Left ventricle myocardium inferior (tissue), 1 donor: ENCODE results near the gene FOXO4. TPM values are rescaled to one million over a fixed set of nuclear protein-coding genes. Genes with fewer than 3 reads are reported as not detected.
A peak's percentile ranks its signal among the peaks of the same experiment; 100 is the strongest.

Source experiments
- DNase-seq: peaks from one replicate; pipeline ENCODE4 v3.0.0-alpha.2; 2020
- H3K27ac ChIP-seq: fragments of 200-600 bp; replicated peaks from 2 replicates; pipeline ENCODE4 v1.8.0; 2021
- H3K27me3 ChIP-seq: fragments of 200-600 bp; 2 replicates; pipeline ENCODE4 v1.8.0; 2021; ENCODE audit warnings: low read depth
- H3K36me3 ChIP-seq: fragments of 200-600 bp; 2 replicates; pipeline ENCODE4 v1.8.0; 2021
- H3K4me1 ChIP-seq: fragments of 200-600 bp; 2 replicates; pipeline ENCODE4 v1.8.0; 2021
- H3K4me3 ChIP-seq: fragments of 200-600 bp; 2 replicates; pipeline ENCODE4 v1.8.0; 2021; ENCODE audit warnings: mild to moderate bottlenecking, moderate library complexity
- H3K9me3 ChIP-seq: fragments of 200-600 bp; replicated peaks from 2 replicates; pipeline ENCODE4 v1.8.0; 2021
- intact Hi-C: fragments of 100-400 bp; cut with micrococcal nuclease; formaldehyde crosslinking; loops from one replicate; pipeline ENCODE4 v1.11.0; 2022
- total RNA-seq: library from RNA; stranded (reverse); fragmentation: NEBNext Ultra II Directional; extraction: Animal tissue kit (Norgen Biotek cat#: 25700); gene quantifications from one replicate; pipeline ENCODE4 v1.2.1, GENCODE V29; 2021
- TF ChIP-seq, protein P1 (sequence below): fragments of 200-600 bp; IDR thresholded peaks from 2 replicates; pipeline ENCODE4 v1.8.0; 2021; ENCODE audit warnings: antibody characterized with exemption, mild to moderate bottlenecking, borderline replicate concordance
- donor health status: DM: no; HTN: yes; CAD: no; lungs with severe emphysema.

The FOXO4 gene
- total RNA-seq, 1 donor from 2014 or later, result 39.5 TPM

DNA sequence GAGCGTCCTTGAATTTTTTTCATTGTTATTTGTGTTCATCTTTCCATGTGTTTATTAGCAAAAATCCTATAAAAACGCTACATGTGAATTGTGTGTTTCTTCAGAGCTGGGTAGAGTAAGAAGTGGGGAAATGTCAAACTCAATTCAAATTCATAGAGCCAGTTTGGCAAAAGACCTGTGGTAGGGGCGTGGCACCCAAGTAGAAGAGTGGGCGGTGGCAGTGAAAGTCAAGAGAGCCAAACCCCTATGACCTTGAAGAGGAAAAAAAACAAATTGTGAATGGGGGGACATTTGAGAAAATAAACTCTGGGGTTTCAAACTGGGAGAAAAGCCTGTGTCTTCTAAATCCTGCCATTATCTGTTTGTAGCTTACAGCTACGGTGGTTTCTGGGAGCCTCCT, 4.4 kb upstream of the FOXO4 start:
- no peak overlapping the region for H3K4me3 ChIP-seq
- H3K27me3 ChIP-seq, result no peaks in the 10 kb centered on the region
- TF ChIP-seq, protein P1, sequence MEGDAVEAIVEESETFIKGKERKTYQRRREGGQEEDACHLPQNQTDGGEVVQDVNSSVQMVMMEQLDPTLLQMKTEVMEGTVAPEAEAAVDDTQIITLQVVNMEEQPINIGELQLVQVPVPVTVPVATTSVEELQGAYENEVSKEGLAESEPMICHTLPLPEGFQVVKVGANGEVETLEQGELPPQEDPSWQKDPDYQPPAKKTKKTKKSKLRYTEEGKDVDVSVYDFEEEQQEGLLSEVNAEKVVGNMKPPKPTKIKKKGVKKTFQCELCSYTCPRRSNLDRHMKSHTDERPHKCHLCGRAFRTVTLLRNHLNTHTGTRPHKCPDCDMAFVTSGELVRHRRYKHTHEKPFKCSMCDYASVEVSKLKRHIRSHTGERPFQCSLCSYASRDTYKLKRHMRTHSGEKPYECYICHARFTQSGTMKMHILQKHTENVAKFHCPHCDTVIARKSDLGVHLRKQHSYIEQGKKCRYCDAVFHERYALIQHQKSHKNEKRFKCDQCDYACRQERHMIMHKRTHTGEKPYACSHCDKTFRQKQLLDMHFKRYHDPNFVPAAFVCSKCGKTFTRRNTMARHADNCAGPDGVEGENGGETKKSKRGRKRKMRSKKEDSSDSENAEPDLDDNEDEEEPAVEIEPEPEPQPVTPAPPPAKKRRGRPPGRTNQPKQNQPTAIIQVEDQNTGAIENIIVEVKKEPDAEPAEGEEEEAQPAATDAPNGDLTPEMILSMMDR, result no peak
- no peak overlapping the region for H3K27ac ChIP-seq
- H3K4me1 ChIP-seq, result no peaks in the 10 kb centered on the region
- H3K36me3 ChIP-seq, result no peaks in the 10 kb centered on the region
- no peaks in the 10 kb centered on the region for H3K9me3 ChIP-seq
- intact Hi-C loops, result no loop called here
- DNase-seq, result no peak

GRCh38 chrX:71095033-71095432, 618 bp upstream of the FOXO4 start:
- intact Hi-C loops, result no loop called here
- H3K9me3 ChIP-seq, result no peaks in the 10 kb centered on the region

GRCh38 chrX:71095981-71096759, 519 bp downstream of the FOXO4 start:
- Histone ChIP-seq H3K4me3 (peak overlapping the region; percentile 71), H3K27ac (peak overlapping the region; percentile 71), H3K9me3 (no peaks in the 10 kb centered on the region), H3K36me3 (no peaks in the 10 kb centered on the region), H3K4me1 (peaks cover 13% of the 10 kb centered on the region), H3K27me3 (no peaks in the 10 kb centered on the region)
- no peak for DNase-seq
- TF ChIP-seq, protein P1, result no peak
- intact Hi-C loops, result no loop called here

More at GRCh38 chrX:71095033-71095432, 618 bp upstream of the FOXO4 start:
- Histone ChIP-seq H3K27ac (no peak overlapping the region), H3K36me3 (no peaks in the 10 kb centered on the region), H3K4me3 (peak overlapping the region; percentile 71), H3K27me3 (no peaks in the 10 kb centered on the region), H3K4me1 (peaks cover 13% of the 10 kb centered on the region)
- TF ChIP-seq, protein P1, result no peak
- DNase-seq, result no peak

DNA sequence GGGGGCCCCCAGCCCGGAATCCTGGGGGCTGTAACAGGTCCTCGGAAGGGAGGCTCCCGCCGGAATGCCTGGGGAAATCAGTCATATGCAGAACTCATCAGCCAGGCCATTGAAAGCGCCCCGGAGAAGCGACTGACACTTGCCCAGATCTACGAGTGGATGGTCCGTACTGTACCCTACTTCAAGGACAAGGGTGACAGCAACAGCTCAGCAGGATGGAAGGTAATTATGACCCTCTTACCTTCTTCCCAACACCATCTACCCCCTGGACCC, 1.0 kb downstream of the FOXO4 start:
- Histone ChIP-seq H3K4me3 (peak overlapping the region; percentile 71), H3K36me3 (no peaks in the 10 kb centered on the region), H3K9me3 (no peaks in the 10 kb centered on the region), H3K27me3 (no peaks in the 10 kb centered on the region), H3K27ac (peak overlapping the region; percentile 71), H3K4me1 (peaks cover 13% of the 10 kb centered on the region)
- intact Hi-C loops, result no loop called here
- DNase-seq, result no peak
- TF ChIP-seq, protein P1, result no peak

GRCh38 chrX:71098302-71098701, 2.7 kb downstream of the FOXO4 start:
- intact Hi-C loops, result no loop called here
- peak; percentile 40 for DNase-seq
- no peak overlapping the region for H3K4me3 ChIP-seq

More at GRCh38 chrX:71098302-71098701, 2.7 kb downstream of the FOXO4 start:
- Histone ChIP-seq H3K27ac (no peak overlapping the region), H3K36me3 (no peaks in the 10 kb centered on the region), H3K4me1 (peaks cover 16% of the 10 kb centered on the region), H3K27me3 (no peaks in the 10 kb centered on the region), H3K9me3 (no peaks in the 10 kb centered on the region)
- TF ChIP-seq, protein P1, result peak; percentile 57
